Activated gamma-delta T cell treated with Interleukin-2 at 50 U/mL for 16 hours (primary cell): ENCODE measurements around the gene CNTN4.

Source experiments
- DNase-seq: peaks from one replicate; pipeline ENCODE4 v3.0.0-alpha.2; 2020

The CNTN4 gene

GRCh38 chr3:2423143-2423542 is 324.5 kb downstream of the CNTN4 start:
- no peak for DNase-seq

DNA sequence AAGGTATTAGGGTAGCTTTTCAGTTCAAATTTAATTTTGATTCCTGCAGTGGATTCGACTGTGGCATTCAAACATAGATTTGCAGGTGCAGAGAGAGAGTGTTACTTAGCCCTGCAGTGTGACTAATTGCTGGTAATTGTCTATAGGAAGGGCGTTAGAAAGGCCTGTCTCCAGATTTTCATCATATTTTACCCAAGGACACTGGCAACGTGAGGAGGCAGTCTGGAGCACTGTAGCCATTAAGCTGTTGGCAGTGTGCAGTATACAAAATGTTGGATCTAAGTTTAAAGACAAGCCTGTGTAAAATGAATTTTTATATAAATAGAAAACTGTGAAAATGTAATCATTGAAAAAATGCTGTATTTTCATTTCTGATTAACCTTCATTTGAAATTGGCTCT is 342.9 kb downstream of the CNTN4 start:
- no peak for DNase-seq

DNA sequence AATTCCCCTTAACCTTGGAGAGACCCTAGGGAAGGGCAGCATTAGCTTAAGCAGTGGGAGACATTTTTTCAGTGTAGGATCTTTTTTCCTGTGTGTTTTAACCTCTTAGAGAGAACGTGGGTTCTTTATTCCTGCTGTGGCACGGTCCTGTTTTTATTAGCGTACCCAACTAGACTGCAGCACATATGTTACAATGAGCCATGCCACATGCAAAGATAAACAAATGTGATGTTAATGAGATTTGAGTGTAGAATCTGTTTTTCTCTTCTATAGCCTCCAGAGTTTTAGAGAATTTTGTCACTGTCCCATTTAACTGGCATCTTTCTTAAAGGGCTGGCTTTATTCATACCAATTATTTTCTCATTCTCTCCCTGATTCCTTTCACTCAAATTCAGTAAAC is 347.5 kb downstream of the CNTN4 start:
- no peak for DNase-seq

GRCh38 chr3:2452249-2452648 is 353.6 kb downstream of the CNTN4 start:
- no peak for DNase-seq

- DNase-seq: no peak
These were observed 356.2 kb downstream of the CNTN4 start for GRCh38 chr3:2454865-2455264.

DNA sequence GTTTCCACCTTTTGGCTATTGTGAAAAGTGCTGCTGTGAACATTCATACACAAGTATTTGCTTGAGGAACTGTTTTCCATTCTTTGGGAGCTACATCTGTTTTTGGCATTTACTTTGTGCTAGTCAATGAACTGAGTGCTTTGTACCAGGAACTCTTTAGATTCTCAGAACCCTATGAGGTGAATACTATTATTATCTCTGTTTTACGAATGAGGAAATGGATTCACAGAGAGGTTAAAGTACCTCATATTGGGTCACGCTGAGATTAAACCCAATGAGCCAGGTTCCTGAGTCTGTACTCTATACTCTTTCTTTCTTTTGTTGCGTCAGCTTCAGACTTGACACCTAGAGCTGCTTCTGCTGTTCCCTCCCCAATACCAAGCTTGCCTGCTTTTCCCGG is 358.1 kb downstream of the CNTN4 start:
- no peak for DNase-seq

- DNase-seq: no peak
These were observed 360.1 kb downstream of the CNTN4 start for GRCh38 chr3:2458816-2459215.

DNA sequence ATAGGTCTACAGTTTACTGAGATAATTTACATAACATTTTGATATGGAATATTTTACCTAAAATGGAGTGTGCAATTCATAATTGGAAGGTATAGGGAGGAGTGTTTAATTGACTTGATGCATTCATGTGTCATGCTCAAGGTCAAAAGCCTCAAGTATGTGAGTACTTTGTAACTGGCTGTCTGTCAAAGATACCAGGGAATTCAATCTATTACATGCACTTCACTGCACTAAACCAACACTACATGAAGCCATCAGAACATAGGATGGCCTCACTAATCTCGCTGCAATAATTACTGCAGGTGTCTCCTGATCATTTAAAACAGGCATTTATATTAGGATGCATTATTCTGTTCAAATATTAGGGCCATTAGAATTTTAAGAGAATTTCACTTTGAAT is 367.2 kb downstream of the CNTN4 start:
- DNase-seq: no peak

GRCh38 chr3:2468816-2469215 is 370.1 kb downstream of the CNTN4 start:
- DNase-seq: no peak

- no peak for DNase-seq
These were observed 378.3 kb downstream of the CNTN4 start for GRCh38 chr3:2476996-2477395.

DNA sequence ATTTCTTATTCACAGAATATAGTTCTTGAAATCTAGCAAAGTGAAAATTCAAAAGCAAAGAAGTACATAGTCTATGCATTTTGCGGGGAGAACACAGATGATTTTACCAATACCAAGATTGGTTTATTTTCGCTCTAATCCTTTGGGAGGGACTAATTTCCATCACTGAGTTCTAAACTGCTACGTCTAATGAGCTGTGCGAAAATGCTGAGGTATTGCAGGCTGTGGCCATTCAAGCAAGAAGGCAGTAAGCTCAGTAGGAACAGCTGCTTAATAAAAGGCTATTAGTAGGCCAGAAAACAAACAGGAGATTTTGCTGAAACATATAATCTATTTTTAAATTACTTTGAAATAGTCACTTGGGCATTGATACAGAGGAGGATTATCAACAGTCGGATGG is 379.0 kb downstream of the CNTN4 start:
- DNase-seq: no peak

DNA sequence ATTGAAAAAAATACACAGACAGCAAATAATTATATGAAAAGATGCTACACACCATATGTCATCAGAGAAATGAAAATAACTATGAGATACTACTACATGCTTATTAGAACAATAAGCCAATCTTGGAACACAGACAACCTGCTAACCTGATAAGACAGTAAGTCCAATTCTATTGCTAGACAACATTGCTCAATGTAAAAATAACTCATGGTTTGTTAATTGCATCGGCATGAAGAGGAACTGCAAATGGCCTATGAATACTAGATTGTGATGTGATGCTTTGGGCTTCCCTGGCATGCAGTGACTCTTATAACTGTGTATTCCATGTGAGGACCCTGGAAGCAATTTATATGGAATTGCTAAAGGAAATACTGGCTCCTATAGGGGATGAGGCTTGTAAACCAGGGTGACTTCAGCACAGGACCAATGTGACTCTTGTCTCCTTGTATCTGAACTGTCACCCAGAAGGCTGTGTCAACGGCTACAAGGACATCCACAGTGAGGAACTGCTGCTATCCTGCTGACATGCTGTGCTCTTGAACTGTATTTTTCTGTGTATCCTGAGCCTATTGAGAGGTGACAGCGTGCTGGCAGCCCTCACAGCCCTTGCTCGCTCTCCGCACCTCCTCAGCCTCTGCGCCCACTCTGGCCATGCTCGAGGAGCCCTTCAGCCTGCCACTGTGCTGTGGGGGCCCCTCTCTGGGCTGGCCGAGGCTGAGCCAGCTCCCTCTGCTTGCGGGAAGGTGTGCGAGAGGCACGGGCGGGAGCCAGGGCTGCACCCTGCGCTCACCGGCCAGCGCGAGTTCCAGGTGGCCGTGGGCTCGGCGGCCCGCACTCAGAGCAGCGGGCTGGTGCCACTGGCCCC is 385.7 kb downstream of the CNTN4 start:
- no peak for DNase-seq

DNA sequence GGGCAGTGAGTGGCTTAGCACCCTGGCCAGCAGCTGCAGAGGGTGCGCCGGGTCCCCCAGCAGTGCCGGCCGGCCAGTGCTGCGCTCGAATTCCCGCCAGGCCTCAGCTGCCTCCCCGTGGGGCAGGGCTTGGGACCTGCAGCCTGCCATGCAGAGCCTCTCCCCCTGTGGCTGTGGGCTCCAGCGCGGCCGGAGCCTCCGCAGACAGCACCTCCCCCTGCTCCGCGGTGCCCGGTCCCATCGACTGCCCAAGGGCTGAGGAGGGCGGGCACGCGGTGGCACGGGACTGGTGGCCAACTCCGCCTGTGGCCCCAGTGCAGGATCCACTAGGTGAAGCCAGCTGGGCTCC is 386.3 kb downstream of the CNTN4 start:
- no peak for DNase-seq

DNA sequence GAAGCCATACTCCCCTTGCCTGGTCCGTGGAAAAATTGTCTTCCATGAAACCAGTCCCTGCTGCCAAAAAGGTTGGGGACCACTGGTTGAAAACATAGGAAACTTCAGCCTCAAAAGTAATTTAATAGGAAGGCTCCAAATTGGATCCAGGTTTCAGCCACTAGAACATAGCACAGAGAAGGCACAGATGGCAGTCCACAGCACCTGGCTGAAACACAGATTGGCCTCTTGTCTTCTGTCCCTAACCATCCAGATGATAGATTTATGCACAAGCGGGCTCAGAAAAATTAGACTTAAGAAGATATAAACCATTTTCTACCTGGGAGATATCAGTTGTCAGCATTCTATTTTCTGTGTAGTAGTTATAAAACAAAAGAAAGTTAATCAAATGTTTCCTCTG is 397.1 kb downstream of the CNTN4 start:
- no peak for DNase-seq

DNA sequence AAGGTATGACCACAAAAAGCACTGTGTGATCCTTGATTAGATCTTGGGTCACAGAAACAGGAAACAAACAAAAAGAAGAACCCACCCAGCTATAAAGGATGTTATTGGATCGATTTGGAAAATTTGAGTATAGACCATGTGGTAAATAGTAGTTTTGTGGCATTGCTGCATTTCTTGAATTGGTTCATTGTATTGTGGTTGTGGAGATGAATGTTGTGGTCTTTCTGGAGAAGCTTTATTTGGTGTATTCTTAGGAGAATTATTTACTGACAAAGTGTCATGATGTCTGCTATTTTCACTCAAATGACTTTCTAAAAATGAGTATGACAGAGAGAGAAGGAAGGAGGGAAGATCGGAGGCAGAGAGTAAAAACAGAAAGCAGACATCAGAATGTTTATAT is 406.2 kb downstream of the CNTN4 start:
- DNase-seq: no peak

DNA sequence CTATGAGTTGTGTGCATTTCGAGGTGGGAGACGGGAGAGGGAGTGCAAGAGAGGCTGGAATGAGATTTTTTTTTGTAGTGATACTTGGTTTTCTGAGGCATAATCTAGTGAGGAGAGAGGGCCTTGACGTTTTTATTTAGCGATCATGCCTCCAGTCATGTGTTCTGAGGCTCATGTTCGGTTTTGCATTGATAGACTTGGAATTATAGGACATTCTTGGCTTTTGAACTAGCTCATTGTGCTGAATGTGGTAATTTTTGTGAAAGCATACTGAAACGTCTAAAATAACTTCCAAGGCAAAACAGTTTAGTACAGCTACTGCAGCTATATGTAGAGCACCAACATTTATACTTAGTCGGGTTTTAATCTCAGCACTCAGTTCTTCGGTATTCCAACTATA is 408.1 kb downstream of the CNTN4 start:
- no peak for DNase-seq

DNA sequence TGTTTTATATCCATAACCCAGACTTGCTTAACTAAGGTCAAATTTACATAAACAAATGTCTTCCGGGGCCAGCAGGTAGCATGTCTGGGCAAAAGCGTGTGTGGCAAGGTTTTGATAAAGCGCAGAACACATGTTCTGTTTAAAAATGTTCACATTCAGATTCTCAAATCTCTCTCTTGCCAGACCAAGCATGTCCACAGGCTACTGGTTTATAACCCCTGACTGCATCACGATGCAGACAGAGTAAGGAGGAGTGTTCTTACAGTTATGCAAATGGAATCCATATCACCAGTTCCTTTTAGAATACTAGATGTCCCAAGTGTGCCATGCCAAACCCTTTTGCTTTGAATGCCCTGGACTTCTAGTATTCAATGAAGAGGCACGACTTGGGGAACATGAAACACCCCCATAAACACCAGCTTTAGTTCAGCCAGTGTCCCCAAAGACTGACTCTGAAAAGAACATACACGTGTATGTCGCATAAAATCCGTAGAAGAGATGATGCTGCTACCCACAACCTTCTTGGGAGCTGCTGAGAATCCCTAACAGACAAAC is 412.0 kb downstream of the CNTN4 start:
- no peak for DNase-seq

- no peak for DNase-seq
These were observed 412.7 kb downstream of the CNTN4 start for GRCh38 chr3:2511356-2511755.

DNA sequence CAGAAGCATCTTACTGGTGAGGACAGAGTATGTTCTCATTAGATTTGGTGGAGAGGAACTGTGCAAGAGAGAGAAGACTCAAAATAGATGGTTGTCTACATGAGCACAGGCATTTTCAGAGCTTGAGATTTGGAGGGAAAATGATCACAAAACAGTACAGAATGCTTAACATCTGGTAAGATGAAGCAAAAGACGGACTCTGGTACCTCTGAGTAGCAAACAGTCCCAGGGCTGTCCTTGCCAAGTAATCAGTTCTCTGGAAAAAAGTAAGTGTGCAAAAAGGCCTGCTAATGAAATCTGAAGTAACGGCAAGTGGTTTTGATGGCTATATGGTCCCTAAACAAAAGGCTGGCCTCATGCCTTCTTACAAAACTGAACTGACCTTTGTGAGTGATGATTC is 414.2 kb downstream of the CNTN4 start:
- DNase-seq: no peak

DNA sequence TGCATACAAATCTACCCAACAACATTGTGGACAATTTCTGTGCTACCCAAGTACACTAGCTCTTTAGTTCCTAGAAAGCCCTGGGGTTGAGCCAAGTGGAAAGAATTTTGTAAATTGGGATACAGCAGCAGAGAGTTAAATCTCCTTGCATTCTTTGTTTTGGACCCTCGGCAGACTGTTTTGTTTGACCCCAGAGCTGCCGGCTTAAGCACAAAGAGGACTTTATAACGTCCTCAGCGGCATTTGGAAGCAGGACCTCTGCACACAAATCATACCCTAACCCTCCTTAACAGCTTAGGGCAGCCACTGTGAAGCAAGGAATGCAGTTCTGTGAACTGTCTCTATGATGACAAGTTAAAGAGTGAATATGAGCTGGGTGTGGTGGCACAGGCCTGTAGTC is 415.3 kb downstream of the CNTN4 start:
- no peak for DNase-seq

- no peak for DNase-seq
These were observed 418.2 kb downstream of the CNTN4 start for GRCh38 chr3:2516762-2517441.

DNA sequence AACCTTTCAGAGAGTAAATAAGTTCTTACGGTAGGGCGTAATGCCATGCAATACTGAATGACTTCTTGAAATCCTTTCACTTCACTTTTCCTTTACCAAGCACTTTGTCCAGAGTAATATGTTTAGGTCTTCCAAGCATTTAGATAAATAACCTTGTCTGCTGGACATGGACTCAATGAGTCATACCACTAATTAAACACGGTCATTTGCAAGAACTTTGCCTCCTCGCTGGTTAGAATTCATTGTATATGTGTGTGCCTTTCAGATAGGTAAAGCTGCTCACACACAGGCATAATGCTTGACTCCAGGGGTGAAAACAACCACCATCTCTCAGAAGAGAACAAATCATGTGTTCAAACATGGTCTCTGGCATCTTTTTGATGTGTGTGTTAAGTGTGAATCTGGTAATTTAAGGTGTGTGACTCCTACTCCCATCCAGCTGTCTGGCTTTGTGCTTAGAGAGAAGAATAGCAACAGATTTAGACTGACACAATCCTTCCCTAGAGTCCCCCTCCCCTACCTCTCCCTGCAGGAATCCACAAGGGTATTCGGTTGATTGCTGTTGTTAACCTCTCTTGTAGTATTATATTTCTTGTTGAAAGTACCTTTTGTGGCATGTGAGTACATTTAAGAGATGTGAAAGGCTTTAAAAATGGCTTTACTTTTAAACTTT is 419.0 kb downstream of the CNTN4 start:
- DNase-seq: no peak

- DNase-seq: no peak
These were observed 424.7 kb downstream of the CNTN4 start for GRCh38 chr3:2523281-2523836.

GRCh38 chr3:2525968-2526367 is 427.3 kb downstream of the CNTN4 start:
- no peak for DNase-seq
